HepG2 (cell line): ENCODE data around the gene SUOX. TPM values are rescaled to one million over a fixed set of nuclear protein-coding genes. Genes with fewer than 3 reads are reported as not detected.

Source experiments
- ATF1 ChIP-seq: IDR thresholded peaks from 2 replicates; pipeline ENCODE4 v1.6.1; 2016; ENCODE audit warnings: mild to moderate bottlenecking, control low read depth
- BCLAF1 ChIP-seq: fragments of 450-650 bp; IDR thresholded peaks from 2 replicates; pipeline ENCODE4 v1.6.1; 2017; ENCODE audit warnings: mild to moderate bottlenecking
- CEBPZ ChIP-seq: IDR thresholded peaks from 2 replicates; pipeline ENCODE4 v1.6.1; 2012; ENCODE audit warnings: low read length, improper control_type of control experiment
- CHCHD3 ChIP-seq: sonication (generic); formaldehyde crosslinking; IDR thresholded peaks from 2 replicates; pipeline ENCODE4 v1.8.0; 2022; ENCODE audit warnings: mild to moderate bottlenecking, missing genetic modification reagents, moderate library complexity
- GTF2F1 ChIP-seq: fragments of 150-350 bp; IDR thresholded peaks from 2 replicates; pipeline ENCODE4 v1.6.1; 2014; ENCODE audit warnings: low read length
- HINFP ChIP-seq: sonication (generic); formaldehyde crosslinking; IDR thresholded peaks from 2 replicates; pipeline ENCODE4 v1.4.0; 2020; ENCODE audit warnings: low read depth, mild to moderate bottlenecking, missing genetic modification reagents
- HOXD1 ChIP-seq: sonication (generic); formaldehyde crosslinking; IDR thresholded peaks from 2 replicates; pipeline ENCODE4 v1.5.0; 2020; ENCODE audit warnings: missing genetic modification reagents
- NFE2 ChIP-seq: sonication (generic); formaldehyde crosslinking; IDR thresholded peaks from 2 replicates; pipeline ENCODE4 v1.4.0; 2020; ENCODE audit warnings: missing genetic modification reagents
- ZFP41 ChIP-seq: sonication (generic); formaldehyde crosslinking; IDR thresholded peaks from 2 replicates; pipeline ENCODE4 v1.4.0; 2020; ENCODE audit warnings: mild to moderate bottlenecking, missing genetic modification reagents, borderline replicate concordance
- ZNF142 ChIP-seq: sonication (generic); formaldehyde crosslinking; IDR thresholded peaks from 2 replicates; pipeline ENCODE4 v1.4.0; 2020; ENCODE audit warnings: missing genetic modification reagents
- ZNF383 ChIP-seq: sonication (generic); formaldehyde crosslinking; IDR thresholded peaks from 2 replicates; pipeline ENCODE4 v1.4.0; 2020; ENCODE audit warnings: missing genetic modification reagents, mild to moderate bottlenecking, borderline replicate concordance
- ZNF639 ChIP-seq: conservative IDR thresholded peaks from 2 replicates; pipeline ENCODE4 v1.6.1; 2018; ENCODE audit warnings: missing genetic modification reagents
- ZNF883 ChIP-seq: sonication (generic); formaldehyde crosslinking; IDR thresholded peaks from 2 replicates; pipeline ENCODE4 v1.5.1; 2020; ENCODE audit warnings: mild to moderate bottlenecking, missing genetic modification reagents; ENCODE audit errors: not compliant biosample characterization
- polyA plus RNA-seq, 8 experiments: library from polyadenylated mRNA; depleted of rRNA in 3 of 8; stranded (reverse) in 7 of 8; unstranded in 1 of 8; fragments of >200 nt; fragmentation: Illumina TruSeq in 4 of 8; extraction: Trizol in 4 of 8; gene quantifications; 2 replicates each; pipeline versions ENCODE4 v1.2.1 to v1.2.3, GENCODE V29; 2011 to 2016; ENCODE audit warnings: low read depth in 4 of 8, missing spikeins in 1 of 8, mixed read lengths in 1 of 8; ENCODE audit not compliant: insufficient read depth in 1 of 8
- total RNA-seq, 5 experiments: library from RNA; depleted of rRNA; stranded (reverse); fragments of >200 nt; fragmentation: Illumina TruSeq; extraction: Trizol; gene quantifications; 2 replicates each; pipeline ENCODE4 v1.2.3, GENCODE V29; 2016; ENCODE audit warnings: low read depth in 1 of 5

SUOX gene
- total and polyA plus RNA-seq, 2 of the 13 experiments (the other 11 are each of a cell fraction or from before 2014, with no cell fraction given), result 23.9 to 25.9 TPM

- TF ChIP-seq ZNF142 (CRISPR knock-in tag), result 0 out of 2 replicates have a peak, but pooled peaks have one; percentile 53
- TF ChIP-seq CHCHD3 (CRISPR knock-in tag), result 0 out of 2 replicates have a peak, but pooled peaks have one; percentile 63
- no peak for TF ChIP-seq HINFP
- peak; percentile 54 for TF ChIP-seq ATF1
- TF ChIP-seq ZFP41 (CRISPR knock-in tag), result no peak
- no peak for TF ChIP-seq ZNF639 (CRISPR knock-in tag)
- TF ChIP-seq NFE2 (CRISPR knock-in tag), result 0 out of 2 replicates have a peak, but pooled peaks have one; percentile 6
- no peak; the same call in 1 of the 2 replicates for TF ChIP-seq ZNF383 (CRISPR knock-in tag)
- TF ChIP-seq ZNF883 (CRISPR knock-in tag), result peak; percentile 45
- TF ChIP-seq GTF2F1, result no peak
- no peak for TF ChIP-seq CEBPZ
- TF ChIP-seq BCLAF1, result no peak
- no peak for TF ChIP-seq HOXD1 (CRISPR knock-in tag)
Observed at GRCh38 chr12:55996715-55997534, at the start of gene SUOX (continued).
